Measurements from ENCODE around the gene THAP5.

- TF ChIP-seq EZH2phosphoT487 (IDR thresholded peaks at IDR 0.05; ENCODE audit: borderline replicate concordance, low read length) = no peak
- no peak for TF ChIP-seq CTCF (IDR thresholded peaks at IDR 0.05; ENCODE audit: low read depth, low read length, poor library complexity, severe bottlenecking)
Observed at GRCh38 chr7:108578937-108579336, 9.4 kb upstream of the THAP5 start.

All from DOHH2 (cell line).